ENCODE data around the gene ALKAL2. TPM values are rescaled to one million over a fixed set of nuclear protein-coding genes. Genes with fewer than 3 reads are reported as not detected.

Gene ALKAL2
- polyA plus RNA-seq, 1 donor from 2014 or later: not detected

DNA sequence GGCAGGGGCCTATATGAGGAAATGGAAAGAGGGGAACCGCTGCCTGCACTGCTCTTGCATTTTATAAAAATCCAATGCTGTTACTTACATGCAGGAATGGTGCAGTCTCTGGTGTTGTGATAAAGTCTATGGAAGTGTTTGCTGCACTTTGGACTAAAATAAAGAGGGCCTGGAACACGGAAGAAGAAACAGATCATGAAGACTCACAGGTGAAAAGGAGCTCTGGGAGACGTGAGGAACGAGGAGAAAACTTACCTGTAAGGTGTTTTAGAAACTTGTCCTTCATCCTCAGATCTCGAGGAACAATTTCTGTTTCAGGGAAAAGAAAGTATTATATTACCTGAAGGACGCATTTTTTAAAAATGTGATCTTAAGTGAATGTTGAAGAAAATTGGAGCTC lies 1.9 kb downstream of the ALKAL2 start:
- H3K4me2 ChIP-seq (ENCODE audit: low read length): no peak overlapping the region
- no peak overlapping the region for H3K9ac ChIP-seq (ENCODE audit: low read length)
- H2AFZ ChIP-seq (ENCODE audit: low read depth, low read length): no peak overlapping the region
- no peaks in the 10 kb centered on the region for H4K20me1 ChIP-seq (ENCODE audit: insufficient read depth)
- H3K4me3 ChIP-seq (ENCODE audit: low read length): no peak overlapping the region
- H3K36me3 ChIP-seq (ENCODE audit: insufficient read depth, low read length): no peaks in the 10 kb centered on the region
- H3F3A ChIP-seq (ENCODE audit: insufficient read depth, low read length, poor library complexity, severe bottlenecking): peaks cover 2% of the 10 kb centered on the region
- no peaks in the 10 kb centered on the region for H3K9me2 ChIP-seq (ENCODE audit: insufficient read depth, low read length)
- H3K27ac ChIP-seq (ENCODE audit: low read length): no peak overlapping the region
- peaks cover 60% of the 10 kb centered on the region for H3K27me3 ChIP-seq (ENCODE audit: insufficient read depth, low read depth, low read length)
- no peaks in the 10 kb centered on the region for H3K79me2 ChIP-seq (replicated peaks; ENCODE audit: insufficient read depth, low read length)
- H3K9me3 ChIP-seq (ENCODE audit: low read length): no peaks in the 10 kb centered on the region
- no peak for TF ChIP-seq RAD21 (conservative IDR thresholded peaks at IDR 0.05)

DNA sequence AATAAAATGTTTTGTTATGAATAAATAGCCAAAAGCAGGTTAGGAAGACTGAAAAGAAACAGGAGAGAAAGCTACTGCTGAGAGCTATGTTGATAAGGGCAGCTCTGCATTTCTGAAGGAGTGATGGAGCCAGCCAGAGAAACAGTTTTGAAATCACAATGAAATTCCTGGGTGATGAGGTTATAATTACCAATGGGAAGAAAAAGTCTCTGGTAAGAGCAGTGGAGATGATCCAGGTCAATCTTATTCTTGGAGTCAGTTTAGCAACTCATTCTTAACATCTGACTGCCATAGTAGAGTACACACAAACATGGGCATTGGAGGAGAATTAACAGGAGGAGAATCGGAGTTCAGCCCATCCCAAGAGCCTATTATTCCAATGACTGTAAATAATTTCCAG lies 2.4 kb downstream of the ALKAL2 start:
- no peaks in the 10 kb centered on the region for H3K36me3 ChIP-seq (ENCODE audit: insufficient read depth, low read length)
- no peak overlapping the region for H3K4me2 ChIP-seq (ENCODE audit: low read length)
- H3K27ac ChIP-seq (ENCODE audit: low read length): no peak overlapping the region
- H3K9me3 ChIP-seq (ENCODE audit: low read length): no peaks in the 10 kb centered on the region
- peaks cover 55% of the 10 kb centered on the region for H3K27me3 ChIP-seq (ENCODE audit: insufficient read depth, low read depth, low read length)
- no peak overlapping the region for H3K4me3 ChIP-seq (ENCODE audit: low read length)
- H3K79me2 ChIP-seq (replicated peaks; ENCODE audit: insufficient read depth, low read length): no peaks in the 10 kb centered on the region
- no peaks in the 10 kb centered on the region for H4K20me1 ChIP-seq (ENCODE audit: insufficient read depth)
- TF ChIP-seq RAD21 (conservative IDR thresholded peaks at IDR 0.05) (no peak), SMC3 (conservative IDR thresholded peaks at IDR 0.05; ENCODE audit: poor library complexity) (no peak), EZH2 (IDR thresholded peaks at IDR 0.05; ENCODE audit: borderline replicate concordance, insufficient read depth, low read length, poor library complexity, severe bottlenecking) (no peak), MXI1 (conservative IDR thresholded peaks at IDR 0.05; ENCODE audit: poor library complexity, severe bottlenecking) (no peak), EP300 (conservative IDR thresholded peaks at IDR 0.05; ENCODE audit: poor library complexity, severe bottlenecking) (no peak)
- H2AFZ ChIP-seq (ENCODE audit: low read depth, low read length): no peak overlapping the region
- peaks cover 2% of the 10 kb centered on the region for H3F3A ChIP-seq (ENCODE audit: insufficient read depth, low read length, poor library complexity, severe bottlenecking)
- no peaks in the 10 kb centered on the region for H3K9me2 ChIP-seq (ENCODE audit: insufficient read depth, low read length)
- no peak overlapping the region for H3K9ac ChIP-seq (ENCODE audit: low read length)

GRCh38 chr2:284896-285492 lies 2.9 kb downstream of the ALKAL2 start:
- Histone ChIP-seq H3K79me2 (replicated peaks; ENCODE audit: insufficient read depth, low read length) (no peaks in the 10 kb centered on the region), H3K9me3 (ENCODE audit: low read length) (no peaks in the 10 kb centered on the region), H3F3A (ENCODE audit: insufficient read depth, low read length, poor library complexity, severe bottlenecking) (peaks cover 2% of the 10 kb centered on the region), H3K27ac (ENCODE audit: low read length) (no peak overlapping the region), H3K36me3 (ENCODE audit: insufficient read depth, low read length) (no peaks in the 10 kb centered on the region), H3K4me2 (ENCODE audit: low read length) (no peak overlapping the region), H3K27me3 (ENCODE audit: insufficient read depth, low read depth, low read length) (peaks cover 49% of the 10 kb centered on the region), H2AFZ (ENCODE audit: low read depth, low read length) (no peak overlapping the region), H4K20me1 (ENCODE audit: insufficient read depth) (no peaks in the 10 kb centered on the region), H3K9ac (ENCODE audit: low read length) (no peak overlapping the region), H3K9me2 (ENCODE audit: insufficient read depth, low read length) (no peaks in the 10 kb centered on the region), H3K4me3 (ENCODE audit: low read length) (no peak overlapping the region)
- no peak for TF ChIP-seq EP300 (conservative IDR thresholded peaks at IDR 0.05; ENCODE audit: poor library complexity, severe bottlenecking)
- no peak for TF ChIP-seq EZH2 (IDR thresholded peaks at IDR 0.05; ENCODE audit: borderline replicate concordance, insufficient read depth, low read length, poor library complexity, severe bottlenecking)
- no peak for TF ChIP-seq POLR2AphosphoS5 (IDR thresholded peaks at IDR 0.05)
- no peak for TF ChIP-seq TAF1 (IDR thresholded peaks at IDR 0.05; ENCODE audit: low read depth)
- TF ChIP-seq SMC3 (conservative IDR thresholded peaks at IDR 0.05; ENCODE audit: poor library complexity): no peak
- TF ChIP-seq, protein P1, sequence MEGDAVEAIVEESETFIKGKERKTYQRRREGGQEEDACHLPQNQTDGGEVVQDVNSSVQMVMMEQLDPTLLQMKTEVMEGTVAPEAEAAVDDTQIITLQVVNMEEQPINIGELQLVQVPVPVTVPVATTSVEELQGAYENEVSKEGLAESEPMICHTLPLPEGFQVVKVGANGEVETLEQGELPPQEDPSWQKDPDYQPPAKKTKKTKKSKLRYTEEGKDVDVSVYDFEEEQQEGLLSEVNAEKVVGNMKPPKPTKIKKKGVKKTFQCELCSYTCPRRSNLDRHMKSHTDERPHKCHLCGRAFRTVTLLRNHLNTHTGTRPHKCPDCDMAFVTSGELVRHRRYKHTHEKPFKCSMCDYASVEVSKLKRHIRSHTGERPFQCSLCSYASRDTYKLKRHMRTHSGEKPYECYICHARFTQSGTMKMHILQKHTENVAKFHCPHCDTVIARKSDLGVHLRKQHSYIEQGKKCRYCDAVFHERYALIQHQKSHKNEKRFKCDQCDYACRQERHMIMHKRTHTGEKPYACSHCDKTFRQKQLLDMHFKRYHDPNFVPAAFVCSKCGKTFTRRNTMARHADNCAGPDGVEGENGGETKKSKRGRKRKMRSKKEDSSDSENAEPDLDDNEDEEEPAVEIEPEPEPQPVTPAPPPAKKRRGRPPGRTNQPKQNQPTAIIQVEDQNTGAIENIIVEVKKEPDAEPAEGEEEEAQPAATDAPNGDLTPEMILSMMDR (IDR thresholded peaks at IDR 0.05; ENCODE audit: poor library complexity, severe bottlenecking): no peak
- TF ChIP-seq RAD21 (conservative IDR thresholded peaks at IDR 0.05): no peak
- no peak for TF ChIP-seq REST (IDR thresholded peaks at IDR 0.05; ENCODE audit: borderline replicate concordance)
- no peak for TF ChIP-seq MXI1 (conservative IDR thresholded peaks at IDR 0.05; ENCODE audit: poor library complexity, severe bottlenecking)
